Ascending aorta (tissue), 2 donors: ENCODE data around the gene AIF1. TPM values are rescaled to one million over a fixed set of nuclear protein-coding genes. Genes with fewer than 3 reads are reported as not detected.

Source experiments
- DNase-seq, 2 donors: peaks; one replicate each; pipeline ENCODE4 v3.0.0-alpha.2; 2019; ENCODE audit warnings: low spot score in 2 of 2
- H3K27ac ChIP-seq, 2 donors: fragments of 200-600 bp; sonication (generic); one replicate each; pipeline ENCODE4 v1.5.1; 2016 to 2017; ENCODE audit warnings: mild to moderate bottlenecking in 1 of 2
- H3K27me3 ChIP-seq: fragments of 200-600 bp; sonication (generic); one replicate; pipeline ENCODE4 v1.5.1; 2017
- H3K36me3 ChIP-seq, 2 donors: fragments of 200-600 bp; sonication (generic); one replicate each; pipeline ENCODE4 v1.5.1; 2016
- H3K4me1 ChIP-seq, 2 donors: fragments of 200-600 bp; sonication (generic); one replicate each; pipeline ENCODE4 v1.5.1; 2016 to 2017; ENCODE audit warnings: mild to moderate bottlenecking in 1 of 2
- H3K4me3 ChIP-seq, 2 donors: fragments of 200-600 bp; sonication (generic); one replicate each; pipeline ENCODE4 v1.5.1; 2016 to 2017; ENCODE audit warnings: mild to moderate bottlenecking in 1 of 2
- H3K9me3 ChIP-seq, 2 donors: fragments of 200-600 bp; sonication (generic); one replicate each; pipeline ENCODE4 v1.5.1; 2016
- CTCF ChIP-seq, 3 experiments: fragments of 200-600 bp in 2 of 3; fragments of 450-650 bp in 1 of 3; sonication (generic) in 2 of 3; IDR thresholded peaks; one replicate each; pipeline ENCODE4 v1.5.1; 2016 to 2019; ENCODE audit warnings: antibody characterized with exemption in 3 of 3, mild to moderate bottlenecking in 1 of 3, moderate library complexity in 1 of 3
- intact Hi-C: fragments of 100-400 bp; cut with DNase I; formaldehyde crosslinking; loops from one replicate; pipeline ENCODE4 v1.15.1; 2023
- total RNA-seq: library from RNA; depleted of rRNA; stranded (reverse); fragments of >200 nt; gene quantifications from one replicate; pipeline ENCODE4 v1.1.0, GENCODE V29; 2016

AIF1 gene
- total RNA-seq, 1 donor from 2014 or later, result 1.7 TPM

GRCh38 chr6:31614075-31614619, 887 bp upstream of the AIF1 start:
- DNase-seq, result no peak
- Histone ChIP-seq H3K27me3 (no peaks in the 10 kb centered on the region), H3K4me1 (no peaks in the 10 kb centered on the region), H3K36me3 (no peaks in the 10 kb centered on the region), H3K27ac (no peak overlapping the region), H3K4me3 (no peak overlapping the region), H3K9me3 (no peaks in the 10 kb centered on the region)
- TF ChIP-seq CTCF (IDR thresholded peaks at IDR 0.05), result no peak
- intact Hi-C loops, result no loop called here

- Histone ChIP-seq H3K27me3 (no peaks in the 10 kb centered on the region), H3K9me3 (no peaks in the 10 kb centered on the region), H3K27ac (no peak overlapping the region), H3K4me3 (peak overlapping the region in 1 of 2 donors; percentile 36), H3K36me3 (no peaks in the 10 kb centered on the region), H3K4me1 (no peaks in the 10 kb centered on the region)
- intact Hi-C loops, result no loop called here
- TF ChIP-seq CTCF (IDR thresholded peaks at IDR 0.05), result no peak
- DNase-seq, result no peak
These were observed 714 bp downstream of the AIF1 start for GRCh38 chr6:31615748-31616147.

- DNase-seq, result no peak
- H3K27ac ChIP-seq, result no peak overlapping the region
- no peaks in the 10 kb centered on the region for H3K9me3 ChIP-seq
- intact Hi-C loops, result no loop called here
- peaks cover 2 to 6% of the 10 kb centered on the region in 2 donors for H3K4me1 ChIP-seq
- no peaks in the 10 kb centered on the region for H3K27me3 ChIP-seq
- TF ChIP-seq CTCF (IDR thresholded peaks at IDR 0.05), result no peak
- no peaks in the 10 kb centered on the region for H3K36me3 ChIP-seq
- no peak overlapping the region for H3K4me3 ChIP-seq
These were observed 2.0 kb downstream of the AIF1 start for GRCh38 chr6:31617010-31617409.

GRCh38 chr6:31619805-31620585, 5.0 kb downstream of the AIF1 start:
- Histone ChIP-seq H3K27me3 (no peaks in the 10 kb centered on the region), H3K9me3 (no peaks in the 10 kb centered on the region), H3K4me1 (peaks cover 8 to 9% of the 10 kb centered on the region in 2 donors), H3K27ac (peak overlapping the region; percentile 98 to 99), H3K36me3 (peaks cover 17 to 18% of the 10 kb centered on the region in 2 donors), H3K4me3 (peak overlapping the region; percentile 76 to 93)
- DNase-seq, result peak; percentile 97 to 99
- no peak for TF ChIP-seq CTCF (IDR thresholded peaks at IDR 0.05)
- intact Hi-C loops, result loop anchor here (1.0 to 10.0 kb wide), 6 partner anchors 32 to 1355 kb away; partner anchors contain the start of genes BAG6, GPANK1, MRPS18B and NFKBIL1

GRCh38 chr6:31620586-31621319, 5.7 kb downstream of the AIF1 start, which contains the start of gene PRRC2A:
PRRC2A (plus strand) TSS chr6:31620715; CDS start chr6:31622790, 2,075 bp downstream.
- Histone ChIP-seq H3K27ac (peak within 1 kb of the TSS; percentile 98 to 99), H3K27me3 (no peaks in the 10 kb centered on the region), H3K4me3 (peak within 1 kb of the TSS; percentile 76 to 93), H3K36me3 (peaks cover 24 to 25% of the 10 kb centered on the region in 2 donors), H3K9me3 (no peaks in the 10 kb centered on the region), H3K4me1 (peaks cover 8 to 9% of the 10 kb centered on the region in 2 donors)
- intact Hi-C loops, result loop anchor here (1.0 to 10.0 kb wide), 6 partner anchors 32 to 1354 kb away; partner anchors contain the start of genes BAG6, GPANK1, MRPS18B and NFKBIL1
- peak; percentile 16 to 86 for DNase-seq
- TF ChIP-seq CTCF (IDR thresholded peaks at IDR 0.05), result peak in 1 of 3 experiments; percentile 5
